SK-N-SH treated with all-trans-retinoic acid at 6 μM for 48 hours (cell line): ENCODE data around the gene DEAF1.

ENCODE experiments used
- ATAC-seq: fragments of 200-7000 bp; cut with Tn5 transposase; 3 replicates; pipeline ENCODE4 v1.9.1; 2020; ENCODE audit warnings: mild to moderate bottlenecking, moderate library complexity
- ARNTL ChIP-seq: fragments of 450-650 bp; formaldehyde crosslinking; IDR thresholded peaks from 2 replicates; pipeline ENCODE4 v1.5.0; 2020; ENCODE audit warnings: low read depth, mild to moderate bottlenecking, moderate library complexity, borderline replicate concordance
- BACH2 ChIP-seq: fragments of 250-450 bp; sonication (Bioruptor Pico); IDR thresholded peaks from 2 replicates; pipeline ENCODE4 v1.9.0; 2021; ENCODE audit warnings: mild to moderate bottlenecking, borderline replicate concordance
- CSDC2 ChIP-seq: fragments of 250-450 bp; sonication (Bioruptor Pico); IDR thresholded peaks from 2 replicates; pipeline ENCODE4 v1.5.0; 2020; ENCODE audit warnings: mild to moderate bottlenecking, moderate library complexity
- ESRRG ChIP-seq: fragments of 250-450 bp; sonication (Bioruptor Pico); IDR thresholded peaks from 2 replicates; pipeline ENCODE4 v1.6.1; 2021; ENCODE audit warnings: mild to moderate bottlenecking
- GLIS3 ChIP-seq: fragments of 250-450 bp; sonication (Bioruptor Pico); IDR thresholded peaks from 2 replicates; pipeline ENCODE4 v1.5.0; 2020; ENCODE audit warnings: mild to moderate bottlenecking, moderate library complexity
- ISL1 ChIP-seq: fragments of 250-450 bp; sonication (Bioruptor Pico); IDR thresholded peaks from 2 replicates; pipeline ENCODE4 v2.1.2; 2022; ENCODE audit warnings: mild to moderate bottlenecking, moderate library complexity
- OSR1 ChIP-seq: fragments of 250-450 bp; sonication (Bioruptor Pico); IDR thresholded peaks from 2 replicates; pipeline ENCODE4 v1.8.0; 2022; ENCODE audit warnings: moderate library complexity, mild to moderate bottlenecking, inconsistent platforms
- PPARA ChIP-seq: fragments of 250-450 bp; sonication (Bioruptor Pico); IDR thresholded peaks from 2 replicates; pipeline ENCODE4 v1.5.0; 2020; ENCODE audit warnings: mild to moderate bottlenecking, borderline replicate concordance
- RARB ChIP-seq: fragments of 250-450 bp; sonication (Bioruptor Pico); IDR thresholded peaks from 2 replicates; pipeline ENCODE4 v1.8.0; 2021; ENCODE audit warnings: mild to moderate bottlenecking, moderate library complexity
- SNAI2 ChIP-seq: fragments of 250-450 bp; sonication (Bioruptor Pico); IDR thresholded peaks from 2 replicates; pipeline ENCODE4 v1.5.0; 2020; ENCODE audit warnings: mild to moderate bottlenecking, moderate library complexity
- TCF4 ChIP-seq: fragments of 250-450 bp; sonication (Bioruptor Pico); IDR thresholded peaks from 2 replicates; pipeline ENCODE4 v1.8.0; 2021; ENCODE audit warnings: mild to moderate bottlenecking, moderate library complexity, borderline replicate concordance
- TOX ChIP-seq: fragments of 250-450 bp; sonication (Bioruptor Pico); IDR thresholded peaks from 2 replicates; pipeline ENCODE4 v1.8.0; 2021; ENCODE audit warnings: mild to moderate bottlenecking, moderate library complexity, borderline replicate concordance
- ZC3H10 ChIP-seq: fragments of 250-450 bp; sonication (Bioruptor Pico); IDR thresholded peaks from 2 replicates; pipeline ENCODE4 v1.5.1; 2021; ENCODE audit warnings: mild to moderate bottlenecking, moderate library complexity
- ZFP3 ChIP-seq: fragments of 250-450 bp; sonication (Bioruptor Pico); IDR thresholded peaks from 2 replicates; pipeline ENCODE4 v1.5.0; 2020; ENCODE audit warnings: mild to moderate bottlenecking, moderate library complexity
- ZFP30 ChIP-seq: fragments of 450-650 bp; formaldehyde crosslinking; IDR thresholded peaks from 2 replicates; pipeline ENCODE4 v1.5.0; 2022; ENCODE audit warnings: mild to moderate bottlenecking, moderate library complexity
- ZNF70 ChIP-seq: fragments of 450-650 bp; formaldehyde crosslinking; IDR thresholded peaks from 2 replicates; pipeline ENCODE4 v1.5.0; 2020; ENCODE audit warnings: mild to moderate bottlenecking, moderate library complexity
- ZNF8 ChIP-seq: fragments of 450-650 bp; formaldehyde crosslinking; IDR thresholded peaks from 2 replicates; pipeline ENCODE4 v1.5.0; 2020; ENCODE audit warnings: mild to moderate bottlenecking, moderate library complexity
- TF ChIP-seq, protein P1 (sequence below): fragments of 250-450 bp; sonication (Bioruptor Pico); IDR thresholded peaks from 2 replicates; pipeline ENCODE4 v1.8.0; 2020; ENCODE audit warnings: mild to moderate bottlenecking, moderate library complexity, borderline replicate concordance
- TF ChIP-seq, protein P2 (sequence below): fragments of 250-450 bp; sonication (Bioruptor Pico); IDR thresholded peaks from 2 replicates; pipeline ENCODE4 v1.5.1; 2020; ENCODE audit warnings: low read depth, mild to moderate bottlenecking, moderate library complexity
- TF ChIP-seq, protein P3 (sequence below): fragments of 250-450 bp; sonication (Bioruptor Pico); IDR thresholded peaks from 2 replicates; pipeline ENCODE4 v1.5.1; 2021; ENCODE audit warnings: mild to moderate bottlenecking, moderate library complexity
- TF ChIP-seq, protein P4 (sequence below): fragments of 250-450 bp; sonication (Bioruptor Pico); IDR thresholded peaks from 2 replicates; pipeline ENCODE4 v1.8.0; 2021; ENCODE audit warnings: low read depth, mild to moderate bottlenecking, moderate library complexity, borderline replicate concordance
- TF ChIP-seq, protein P5 (sequence below): fragments of 250-450 bp; sonication (Bioruptor Pico); IDR thresholded peaks from 2 replicates; pipeline ENCODE4 v1.5.0; 2020; ENCODE audit warnings: mild to moderate bottlenecking, moderate library complexity

Gene DEAF1

DNA sequence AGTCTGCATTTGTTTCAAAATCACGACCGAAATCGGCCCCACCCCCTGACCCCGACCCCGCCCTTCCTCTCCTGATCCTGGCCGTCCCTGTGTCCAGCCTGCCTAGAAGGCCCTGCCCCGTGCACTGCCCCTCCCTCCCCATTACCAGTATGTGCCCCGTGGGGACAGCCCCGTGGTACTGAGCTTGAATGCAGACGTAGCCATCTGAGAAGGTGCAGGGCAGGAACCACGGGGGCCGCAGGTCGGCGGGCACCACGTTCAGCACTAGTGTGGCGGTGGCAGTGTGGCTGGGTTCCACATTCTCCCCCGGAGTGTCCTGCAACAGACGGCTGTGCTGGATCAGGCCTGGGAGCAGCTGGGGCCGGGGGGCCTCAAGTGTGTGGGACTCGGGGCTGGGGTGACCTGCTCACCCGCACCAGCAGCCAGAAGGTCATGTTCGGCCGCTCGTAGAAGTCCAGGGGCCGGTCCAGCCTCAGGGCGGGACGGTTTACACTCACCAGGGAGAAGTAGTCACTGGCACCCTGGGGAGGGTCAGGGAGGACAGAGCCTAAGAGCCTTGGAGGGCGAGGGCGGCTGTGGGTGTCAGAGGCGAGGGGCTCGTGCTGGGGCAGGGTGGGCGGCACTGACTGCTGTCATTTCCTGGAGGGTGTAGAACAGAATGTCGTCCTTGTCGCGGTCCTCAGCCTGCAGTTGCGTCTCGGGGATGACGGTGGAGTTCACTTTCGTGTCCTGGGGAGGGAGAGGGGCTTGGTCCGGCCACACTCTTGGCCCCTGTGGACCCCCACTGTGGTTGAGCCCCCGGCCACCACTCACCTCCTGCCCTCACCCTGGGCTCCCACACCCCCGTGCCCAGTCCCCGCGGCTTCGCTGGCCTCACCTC is 73.8 kb downstream of the DEAF1 start:
- TF ChIP-seq, protein P1, sequence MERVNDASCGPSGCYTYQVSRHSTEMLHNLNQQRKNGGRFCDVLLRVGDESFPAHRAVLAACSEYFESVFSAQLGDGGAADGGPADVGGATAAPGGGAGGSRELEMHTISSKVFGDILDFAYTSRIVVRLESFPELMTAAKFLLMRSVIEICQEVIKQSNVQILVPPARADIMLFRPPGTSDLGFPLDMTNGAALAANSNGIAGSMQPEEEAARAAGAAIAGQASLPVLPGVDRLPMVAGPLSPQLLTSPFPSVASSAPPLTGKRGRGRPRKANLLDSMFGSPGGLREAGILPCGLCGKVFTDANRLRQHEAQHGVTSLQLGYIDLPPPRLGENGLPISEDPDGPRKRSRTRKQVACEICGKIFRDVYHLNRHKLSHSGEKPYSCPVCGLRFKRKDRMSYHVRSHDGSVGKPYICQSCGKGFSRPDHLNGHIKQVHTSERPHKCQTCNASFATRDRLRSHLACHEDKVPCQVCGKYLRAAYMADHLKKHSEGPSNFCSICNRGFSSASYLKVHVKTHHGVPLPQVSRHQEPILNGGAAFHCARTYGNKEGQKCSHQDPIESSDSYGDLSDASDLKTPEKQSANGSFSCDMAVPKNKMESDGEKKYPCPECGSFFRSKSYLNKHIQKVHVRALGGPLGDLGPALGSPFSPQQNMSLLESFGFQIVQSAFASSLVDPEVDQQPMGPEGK = no peak
- TF ChIP-seq, protein P2, sequence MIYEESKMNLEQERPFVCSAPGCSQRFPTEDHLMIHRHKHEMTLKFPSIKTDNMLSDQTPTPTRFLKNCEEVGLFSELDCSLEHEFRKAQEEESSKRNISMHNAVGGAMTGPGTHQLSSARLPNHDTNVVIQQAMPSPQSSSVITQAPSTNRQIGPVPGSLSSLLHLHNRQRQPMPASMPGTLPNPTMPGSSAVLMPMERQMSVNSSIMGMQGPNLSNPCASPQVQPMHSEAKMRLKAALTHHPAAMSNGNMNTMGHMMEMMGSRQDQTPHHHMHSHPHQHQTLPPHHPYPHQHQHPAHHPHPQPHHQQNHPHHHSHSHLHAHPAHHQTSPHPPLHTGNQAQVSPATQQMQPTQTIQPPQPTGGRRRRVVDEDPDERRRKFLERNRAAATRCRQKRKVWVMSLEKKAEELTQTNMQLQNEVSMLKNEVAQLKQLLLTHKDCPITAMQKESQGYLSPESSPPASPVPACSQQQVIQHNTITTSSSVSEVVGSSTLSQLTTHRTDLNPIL (CRISPR knock-in tag) = no peak
- TF ChIP-seq PPARA (CRISPR knock-in tag) = no peak
- TF ChIP-seq ZFP3 = no peak
- TF ChIP-seq, protein P3, sequence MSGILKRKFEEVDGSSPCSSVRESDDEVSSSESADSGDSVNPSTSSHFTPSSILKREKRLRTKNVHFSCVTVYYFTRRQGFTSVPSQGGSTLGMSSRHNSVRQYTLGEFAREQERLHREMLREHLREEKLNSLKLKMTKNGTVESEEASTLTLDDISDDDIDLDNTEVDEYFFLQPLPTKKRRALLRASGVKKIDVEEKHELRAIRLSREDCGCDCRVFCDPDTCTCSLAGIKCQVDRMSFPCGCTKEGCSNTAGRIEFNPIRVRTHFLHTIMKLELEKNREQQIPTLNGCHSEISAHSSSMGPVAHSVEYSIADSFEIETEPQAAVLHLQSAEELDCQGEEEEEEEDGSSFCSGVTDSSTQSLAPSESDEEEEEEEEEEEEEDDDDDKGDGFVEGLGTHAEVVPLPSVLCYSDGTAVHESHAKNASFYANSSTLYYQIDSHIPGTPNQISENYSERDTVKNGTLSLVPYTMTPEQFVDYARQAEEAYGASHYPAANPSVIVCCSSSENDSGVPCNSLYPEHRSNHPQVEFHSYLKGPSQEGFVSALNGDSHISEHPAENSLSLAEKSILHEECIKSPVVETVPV = no peak
- no peak for TF ChIP-seq GLIS3
- no peak for TF ChIP-seq OSR1 (CRISPR knock-in tag)
- no peak for TF ChIP-seq SNAI2 (CRISPR knock-in tag)
- no peak for TF ChIP-seq ISL1 (CRISPR knock-in tag)
- no peak for TF ChIP-seq ZC3H10
- no peak for TF ChIP-seq ESRRG (CRISPR knock-in tag)
- no peak for TF ChIP-seq ZNF70 (CRISPR knock-in tag)
- no peak for TF ChIP-seq TCF4 (CRISPR knock-in tag)
- TF ChIP-seq, protein P4, sequence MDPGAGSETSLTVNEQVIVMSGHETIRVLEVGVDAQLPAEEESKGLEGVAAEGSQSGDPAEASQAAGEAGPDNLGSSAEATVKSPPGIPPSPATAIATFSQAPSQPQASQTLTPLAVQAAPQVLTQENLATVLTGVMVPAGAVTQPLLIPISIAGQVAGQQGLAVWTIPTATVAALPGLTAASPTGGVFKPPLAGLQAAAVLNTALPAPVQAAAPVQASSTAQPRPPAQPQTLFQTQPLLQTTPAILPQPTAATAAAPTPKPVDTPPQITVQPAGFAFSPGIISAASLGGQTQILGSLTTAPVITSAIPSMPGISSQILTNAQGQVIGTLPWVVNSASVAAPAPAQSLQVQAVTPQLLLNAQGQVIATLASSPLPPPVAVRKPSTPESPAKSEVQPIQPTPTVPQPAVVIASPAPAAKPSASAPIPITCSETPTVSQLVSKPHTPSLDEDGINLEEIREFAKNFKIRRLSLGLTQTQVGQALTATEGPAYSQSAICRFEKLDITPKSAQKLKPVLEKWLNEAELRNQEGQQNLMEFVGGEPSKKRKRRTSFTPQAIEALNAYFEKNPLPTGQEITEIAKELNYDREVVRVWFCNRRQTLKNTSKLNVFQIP = no peak
- TF ChIP-seq BACH2 (CRISPR knock-in tag) = no peak
- TF ChIP-seq ZNF8 (CRISPR knock-in tag) = no peak
- no peak for TF ChIP-seq CSDC2 (CRISPR knock-in tag)
- no peak for TF ChIP-seq TOX (CRISPR knock-in tag)
- no peak for ATAC-seq

DNA sequence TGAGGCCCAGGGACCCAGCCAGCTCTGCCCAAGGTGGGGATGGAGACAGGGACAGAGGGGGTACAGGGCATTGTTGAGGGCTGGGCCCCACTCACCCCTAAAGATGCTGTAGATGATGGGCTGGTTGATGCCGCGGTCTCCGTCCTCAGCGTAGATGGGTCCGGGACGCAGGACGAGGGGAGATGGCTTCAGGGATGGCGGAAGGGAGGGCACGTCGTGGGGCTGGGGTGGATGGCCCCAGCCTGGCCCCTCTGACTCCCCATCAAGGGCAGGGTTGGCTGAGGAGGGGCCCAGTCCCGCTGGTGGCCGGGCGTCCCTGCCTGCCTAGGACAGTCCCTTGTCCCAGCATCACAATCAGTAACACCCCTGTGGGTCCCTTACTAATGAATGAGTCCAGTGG is 74.8 kb downstream of the DEAF1 start:
- no peak for ATAC-seq
- TF ChIP-seq ISL1 (CRISPR knock-in tag) (no peak), RARB (CRISPR knock-in tag) (no peak)

DNA sequence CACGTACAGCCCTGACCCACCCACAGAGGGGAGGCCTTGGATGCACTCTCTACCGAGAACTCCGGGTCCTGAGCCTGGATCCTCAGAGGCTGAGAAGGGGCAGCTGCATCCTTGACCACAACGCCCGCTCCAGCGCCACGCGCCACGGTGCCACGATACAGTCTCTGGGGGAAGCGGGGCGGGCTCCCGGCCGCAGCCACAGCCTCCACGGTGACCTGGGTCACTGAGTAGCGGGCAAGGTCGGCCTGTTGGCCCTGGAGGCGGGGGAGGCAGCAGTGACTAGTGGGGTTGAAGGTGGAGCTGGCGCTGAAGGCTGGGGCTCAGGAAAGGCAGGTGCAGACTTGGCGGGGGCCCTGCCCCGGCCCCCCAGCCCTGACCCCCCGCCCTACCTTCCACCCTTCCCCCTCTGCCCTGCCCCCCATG is 75.4 kb downstream of the DEAF1 start:
- TF ChIP-seq, protein P3 = no peak
- TF ChIP-seq TOX (CRISPR knock-in tag) (no peak), ZC3H10 (no peak), TCF4 (CRISPR knock-in tag) (no peak), CSDC2 (CRISPR knock-in tag) (no peak), ZNF70 (CRISPR knock-in tag) (no peak), ZFP30 (CRISPR knock-in tag) (no peak), ISL1 (CRISPR knock-in tag) (no peak), ARNTL (no peak), SNAI2 (CRISPR knock-in tag) (no peak), RARB (CRISPR knock-in tag) (no peak), GLIS3 (no peak), BACH2 (CRISPR knock-in tag) (no peak), ZNF8 (CRISPR knock-in tag) (no peak), OSR1 (CRISPR knock-in tag) (no peak), ESRRG (CRISPR knock-in tag) (no peak), ZFP3 (no peak)
- TF ChIP-seq, protein P1 = no peak
- TF ChIP-seq, protein P5, sequence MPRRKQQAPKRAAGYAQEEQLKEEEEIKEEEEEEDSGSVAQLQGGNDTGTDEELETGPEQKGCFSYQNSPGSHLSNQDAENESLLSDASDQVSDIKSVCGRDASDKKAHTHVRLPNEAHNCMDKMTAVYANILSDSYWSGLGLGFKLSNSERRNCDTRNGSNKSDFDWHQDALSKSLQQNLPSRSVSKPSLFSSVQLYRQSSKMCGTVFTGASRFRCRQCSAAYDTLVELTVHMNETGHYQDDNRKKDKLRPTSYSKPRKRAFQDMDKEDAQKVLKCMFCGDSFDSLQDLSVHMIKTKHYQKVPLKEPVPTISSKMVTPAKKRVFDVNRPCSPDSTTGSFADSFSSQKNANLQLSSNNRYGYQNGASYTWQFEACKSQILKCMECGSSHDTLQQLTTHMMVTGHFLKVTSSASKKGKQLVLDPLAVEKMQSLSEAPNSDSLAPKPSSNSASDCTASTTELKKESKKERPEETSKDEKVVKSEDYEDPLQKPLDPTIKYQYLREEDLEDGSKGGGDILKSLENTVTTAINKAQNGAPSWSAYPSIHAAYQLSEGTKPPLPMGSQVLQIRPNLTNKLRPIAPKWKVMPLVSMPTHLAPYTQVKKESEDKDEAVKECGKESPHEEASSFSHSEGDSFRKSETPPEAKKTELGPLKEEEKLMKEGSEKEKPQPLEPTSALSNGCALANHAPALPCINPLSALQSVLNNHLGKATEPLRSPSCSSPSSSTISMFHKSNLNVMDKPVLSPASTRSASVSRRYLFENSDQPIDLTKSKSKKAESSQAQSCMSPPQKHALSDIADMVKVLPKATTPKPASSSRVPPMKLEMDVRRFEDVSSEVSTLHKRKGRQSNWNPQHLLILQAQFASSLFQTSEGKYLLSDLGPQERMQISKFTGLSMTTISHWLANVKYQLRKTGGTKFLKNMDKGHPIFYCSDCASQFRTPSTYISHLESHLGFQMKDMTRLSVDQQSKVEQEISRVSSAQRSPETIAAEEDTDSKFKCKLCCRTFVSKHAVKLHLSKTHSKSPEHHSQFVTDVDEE = no peak
- TF ChIP-seq, protein P2 (CRISPR knock-in tag) = no peak
- ATAC-seq = no peak
